ENCODE measurements around the gene THBS4.

Gene THBS4

DNA sequence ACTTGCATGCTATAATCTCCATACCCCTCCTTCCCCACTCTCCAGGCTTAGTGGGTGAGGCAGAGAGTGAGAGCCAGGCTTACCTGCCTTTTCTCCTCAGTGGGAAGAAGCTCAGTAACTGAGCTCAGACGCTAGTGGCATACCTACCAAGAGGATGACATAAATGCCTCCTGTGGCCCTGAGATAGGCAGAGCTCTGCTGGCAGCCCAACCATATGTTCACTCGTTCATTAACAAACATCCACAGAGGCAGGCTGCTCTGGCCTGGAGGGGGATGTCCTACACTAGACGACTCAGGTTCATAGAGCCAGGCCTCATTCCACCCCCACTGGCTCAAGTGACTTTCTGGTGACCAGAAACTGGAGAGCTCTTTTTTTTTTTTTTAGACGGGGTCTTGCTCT, 81.3 kb downstream of the THBS4 start:
- no peak for DNase-seq (ENCODE audit: low spot score)

DNA sequence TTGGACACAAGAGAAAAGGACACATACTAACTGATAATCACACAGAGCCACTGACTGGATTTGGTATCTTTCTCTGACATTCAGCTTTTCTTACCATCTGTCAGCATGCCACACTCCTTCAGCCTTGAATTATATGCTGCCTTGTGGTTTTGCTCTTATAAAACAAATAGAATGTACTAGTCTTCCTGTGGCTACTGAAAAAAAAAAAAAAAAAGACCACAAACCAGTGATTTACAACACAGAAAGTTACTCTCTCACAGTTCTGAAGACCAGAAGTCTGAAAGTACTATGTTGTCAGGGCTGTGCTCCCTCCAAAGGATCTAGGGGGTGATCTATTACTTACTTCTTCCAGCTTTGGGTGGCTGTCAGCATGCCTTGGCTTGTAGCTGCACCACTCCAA, 82.3 kb downstream of the THBS4 start:
- no peak for DNase-seq (ENCODE audit: low spot score)

DNA sequence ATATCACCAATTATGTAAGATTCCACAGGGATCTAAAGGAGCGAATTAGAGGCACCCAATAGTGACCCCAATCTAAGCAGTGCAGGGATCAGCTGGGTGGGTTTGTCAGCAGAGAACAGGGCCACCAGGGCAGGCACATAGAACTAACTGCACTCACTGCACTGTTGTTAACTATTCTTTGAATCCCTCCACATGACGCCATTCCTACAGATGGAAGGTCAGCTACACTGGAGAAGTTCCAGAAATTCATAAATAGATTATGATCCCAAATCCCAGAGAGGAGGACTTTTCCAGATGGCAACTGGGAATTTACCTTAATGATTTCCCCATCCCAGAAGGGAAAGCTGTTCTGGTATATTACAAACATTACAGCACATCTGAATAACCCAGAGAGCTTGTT, 84.2 kb downstream of the THBS4 start:
- DNase-seq (ENCODE audit: low spot score) = no peak

DNA sequence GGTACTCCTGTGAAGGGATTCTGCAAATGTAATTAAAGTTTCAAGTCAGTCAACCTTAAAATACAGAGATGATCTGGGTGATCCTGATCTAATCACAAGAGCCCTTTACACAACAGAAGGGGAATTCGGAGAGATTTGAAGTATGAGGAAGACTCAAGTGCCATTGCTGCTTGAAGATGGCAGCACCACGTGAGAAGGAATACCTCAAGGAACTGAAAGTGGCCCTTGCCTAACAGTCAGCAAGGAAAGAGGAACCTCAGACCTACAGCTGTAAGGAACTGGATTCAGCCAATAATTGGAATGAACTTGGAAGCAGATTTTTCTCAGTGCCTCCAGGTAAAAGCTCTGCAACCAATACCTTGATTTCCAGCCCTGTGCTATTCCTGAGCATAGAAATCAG, 87.4 kb downstream of the THBS4 start:
- no peak for DNase-seq (ENCODE audit: low spot score)

DNA sequence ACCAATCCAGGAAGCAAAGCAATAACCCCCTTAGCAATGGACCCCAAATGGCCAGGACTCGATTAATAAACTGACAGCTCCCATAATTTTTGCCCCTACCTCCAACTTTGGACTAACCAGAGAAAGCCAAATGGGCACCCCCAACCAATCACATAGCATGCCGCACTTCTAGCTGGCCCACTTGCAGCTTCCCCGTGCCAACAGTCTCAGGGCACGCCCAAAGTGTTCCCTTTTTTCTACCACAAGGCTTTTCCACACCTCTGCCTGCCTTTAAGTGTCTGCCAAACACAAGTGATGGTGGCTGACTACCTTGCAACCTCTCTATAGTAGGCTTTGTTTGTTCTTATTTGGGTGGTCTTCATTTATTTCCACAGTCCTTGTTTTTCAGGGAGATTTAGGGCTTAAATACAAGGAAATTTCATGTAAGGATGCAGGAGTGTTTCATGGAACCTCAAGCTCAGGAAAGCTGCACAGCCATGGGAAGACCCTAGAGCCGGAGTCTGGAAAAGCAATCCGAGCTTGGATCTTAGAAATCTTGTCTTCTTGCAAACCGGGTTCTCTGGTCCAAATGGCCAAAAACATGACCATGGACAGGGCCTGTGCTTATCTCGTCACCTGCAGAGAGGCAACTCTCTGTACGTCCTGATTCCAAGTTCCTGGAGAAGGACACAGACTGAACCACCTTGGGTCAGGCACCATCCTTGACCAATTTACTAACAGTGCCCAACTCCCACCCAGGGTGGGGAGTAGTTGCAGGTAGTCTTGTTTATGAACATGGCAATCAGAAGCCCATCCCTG, 89.2 kb downstream of the THBS4 start:
- DNase-seq (ENCODE audit: low spot score) = no peak

DNA sequence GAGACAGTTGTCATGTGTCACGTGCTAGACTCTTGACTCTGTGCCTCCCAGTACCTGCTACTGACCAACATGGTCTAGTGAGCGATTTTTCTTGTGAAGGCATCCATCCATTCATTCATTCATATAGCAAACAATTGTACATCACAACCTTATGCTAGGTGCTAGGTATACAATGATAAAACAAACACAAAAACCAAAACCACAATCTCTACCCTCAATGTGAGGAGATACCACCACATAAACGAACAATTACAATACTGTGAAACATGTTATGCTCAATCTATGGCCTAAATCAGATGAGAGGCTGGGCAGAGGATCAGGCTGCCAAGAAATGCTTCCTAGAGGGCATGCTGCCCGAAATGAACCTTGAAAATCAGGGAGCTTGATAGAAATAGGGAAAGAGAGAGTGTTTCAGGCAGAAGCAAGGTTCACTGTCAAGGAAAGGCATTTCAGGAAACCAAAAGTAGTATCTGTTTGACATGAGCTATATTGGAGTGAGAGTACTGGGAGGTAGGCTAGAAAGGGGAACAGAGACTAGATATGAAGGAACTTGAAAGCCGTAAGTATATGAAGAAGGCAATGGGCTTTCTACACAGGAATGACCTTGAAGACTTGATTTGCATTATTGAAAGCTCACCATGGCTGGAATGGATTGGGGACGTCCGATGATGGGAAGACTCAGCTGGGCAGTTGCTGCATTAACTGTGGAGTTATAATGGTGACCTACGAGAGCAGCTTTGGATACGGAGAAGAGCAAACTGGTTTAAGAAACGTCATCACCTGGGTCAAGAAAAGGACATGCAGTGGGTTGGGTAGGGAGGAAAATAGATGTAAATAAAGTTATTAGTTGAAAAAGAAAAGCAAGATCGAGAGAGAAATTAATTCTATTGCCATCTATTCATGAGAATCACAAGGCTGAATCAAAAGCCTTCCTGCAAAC, 90.1 kb downstream of the THBS4 start:
- no peak for DNase-seq (ENCODE audit: low spot score)

DNA sequence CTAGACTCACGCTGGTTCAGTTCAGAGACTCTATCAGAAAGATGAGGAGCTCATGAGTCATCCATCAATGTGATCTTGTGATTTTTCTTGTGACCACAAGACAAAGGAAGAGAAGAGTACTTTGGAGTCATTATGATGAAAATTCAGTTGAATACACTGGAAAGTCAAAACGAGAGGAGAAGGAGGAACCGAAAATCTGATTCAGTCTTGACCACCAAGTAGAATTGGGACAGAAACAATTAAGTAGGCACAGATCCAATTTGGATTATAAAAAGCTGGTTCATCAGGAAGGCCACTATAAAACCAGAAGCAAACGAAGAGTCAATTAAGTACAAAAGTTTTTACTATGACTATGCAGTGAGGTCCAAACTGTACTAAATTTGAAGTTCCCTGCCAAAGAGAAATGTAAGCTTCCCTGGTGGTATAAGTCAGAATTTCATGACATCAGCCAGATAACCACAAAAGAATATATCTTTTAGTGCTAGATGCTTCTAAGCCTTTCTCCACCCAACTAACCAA, 90.9 kb downstream of the THBS4 start:
- no peak for DNase-seq (ENCODE audit: low spot score)

DNA sequence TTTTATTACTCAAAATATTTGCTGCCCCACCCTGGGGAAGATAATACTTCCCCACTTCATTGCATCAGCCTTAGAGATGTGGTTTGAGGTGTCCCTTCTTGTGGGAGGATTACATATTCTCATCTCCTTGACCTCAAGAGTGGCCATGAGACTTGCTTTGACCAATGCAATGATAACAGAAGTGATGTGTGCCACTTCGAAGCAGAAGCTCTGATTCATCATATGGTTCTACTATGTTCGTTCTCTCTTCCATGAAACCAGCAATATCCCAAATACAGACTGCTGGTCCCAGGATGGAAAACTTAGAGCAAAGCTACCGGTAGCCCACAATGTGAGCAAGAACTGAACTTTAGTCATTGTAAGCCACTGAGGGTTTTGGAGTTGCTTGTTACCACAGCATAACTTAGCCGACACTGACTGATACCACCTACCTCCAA, 92.0 kb downstream of the THBS4 start:
- no peak for DNase-seq (ENCODE audit: low spot score)

DNA sequence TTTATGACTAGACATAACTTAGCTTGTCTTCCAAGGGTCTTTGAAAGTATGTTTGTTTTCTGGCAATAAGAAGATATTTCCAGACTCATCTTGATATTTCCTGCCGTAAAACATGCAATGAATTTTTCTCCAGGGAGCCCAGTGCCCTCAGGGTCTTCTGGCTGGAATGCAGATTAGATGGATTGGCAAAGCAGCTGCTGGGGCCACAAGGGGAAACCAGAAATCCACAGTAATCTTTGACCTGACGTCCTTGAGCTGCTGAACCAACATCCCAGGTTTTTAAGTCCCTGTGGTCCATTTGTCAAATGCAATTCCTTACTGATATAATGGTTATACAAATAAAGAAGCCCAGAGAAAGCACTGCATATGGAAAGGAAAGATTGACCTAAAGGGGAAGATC, 93.0 kb downstream of the THBS4 start:
- no peak for DNase-seq (ENCODE audit: low spot score)

DNA sequence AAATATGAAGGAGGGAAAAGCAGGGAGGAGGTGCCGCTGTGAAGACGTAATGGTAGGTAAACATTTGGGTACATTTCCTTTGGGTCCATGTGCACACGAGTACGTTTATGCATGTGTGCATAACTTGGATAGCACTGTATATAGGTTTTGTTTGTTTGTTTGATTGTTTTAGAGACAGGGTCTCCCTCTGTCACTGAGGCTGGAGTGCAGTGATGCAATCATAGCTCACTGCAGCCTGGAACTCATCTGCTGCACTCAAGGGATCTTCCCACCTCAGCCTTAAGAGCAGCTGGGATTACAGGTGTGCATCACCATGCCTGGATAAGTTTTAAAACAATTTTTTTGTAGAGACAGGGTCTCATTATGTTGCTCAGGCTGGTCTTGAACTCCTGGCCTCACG, 94.0 kb downstream of the THBS4 start:
- DNase-seq (ENCODE audit: low spot score) = no peak

Data from D341Med (cell line).